ENCODE measurements around the gene RCSD1. TPM values are rescaled to one million over a fixed set of nuclear protein-coding genes. Genes with fewer than 3 reads are reported as not detected.
A peak's percentile ranks its signal among the peaks of the same experiment; 100 is the strongest.
"Not testable (repeated sequence)": the region's sequence is repeated elsewhere in the genome, so short reads cannot be mapped to it uniquely, and the experiment has no call there.

Gene RCSD1
- total and polyA plus RNA-seq, 8 donors = 12.2 to 21.9 (median 21.3) TPM

GRCh38 chr1:167737169-167737568 lies 107.1 kb downstream of the RCSD1 start:
- DNase-seq (no peak), ATAC-seq (peak; percentile 19)
- Histone ChIP-seq H3K27ac (no peak overlapping the region), H3K36me3 (peaks cover 0 to 5% of the 10 kb centered on the region in 2 donors), H3K27me3 (no peaks in the 10 kb centered on the region), H3K9me3 (no peaks in the 10 kb centered on the region), H3K4me3 (no peak overlapping the region), H3K4me1 (peaks cover 0 to 10% of the 10 kb centered on the region in 2 donors)
- TF ChIP-seq, protein P1, sequence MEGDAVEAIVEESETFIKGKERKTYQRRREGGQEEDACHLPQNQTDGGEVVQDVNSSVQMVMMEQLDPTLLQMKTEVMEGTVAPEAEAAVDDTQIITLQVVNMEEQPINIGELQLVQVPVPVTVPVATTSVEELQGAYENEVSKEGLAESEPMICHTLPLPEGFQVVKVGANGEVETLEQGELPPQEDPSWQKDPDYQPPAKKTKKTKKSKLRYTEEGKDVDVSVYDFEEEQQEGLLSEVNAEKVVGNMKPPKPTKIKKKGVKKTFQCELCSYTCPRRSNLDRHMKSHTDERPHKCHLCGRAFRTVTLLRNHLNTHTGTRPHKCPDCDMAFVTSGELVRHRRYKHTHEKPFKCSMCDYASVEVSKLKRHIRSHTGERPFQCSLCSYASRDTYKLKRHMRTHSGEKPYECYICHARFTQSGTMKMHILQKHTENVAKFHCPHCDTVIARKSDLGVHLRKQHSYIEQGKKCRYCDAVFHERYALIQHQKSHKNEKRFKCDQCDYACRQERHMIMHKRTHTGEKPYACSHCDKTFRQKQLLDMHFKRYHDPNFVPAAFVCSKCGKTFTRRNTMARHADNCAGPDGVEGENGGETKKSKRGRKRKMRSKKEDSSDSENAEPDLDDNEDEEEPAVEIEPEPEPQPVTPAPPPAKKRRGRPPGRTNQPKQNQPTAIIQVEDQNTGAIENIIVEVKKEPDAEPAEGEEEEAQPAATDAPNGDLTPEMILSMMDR (IDR thresholded peaks at IDR 0.05) = no peak
- intact Hi-C loops (cut with DNase I) = no loop called here

GRCh38 chr1:167738158-167738557 lies 108.1 kb downstream of the RCSD1 start:
- TF ChIP-seq, protein P1 (IDR thresholded peaks at IDR 0.05) = no peak
- Histone ChIP-seq H3K9me3 (no peaks in the 10 kb centered on the region), H3K4me3 (no peak overlapping the region), H3K27ac (no peak overlapping the region), H3K36me3 (peaks cover 0 to 5% of the 10 kb centered on the region in 2 donors), H3K4me1 (peaks cover 0 to 10% of the 10 kb centered on the region in 2 donors), H3K27me3 (no peaks in the 10 kb centered on the region)
- intact Hi-C loops (cut with DNase I) = no loop called here
- DNase-seq = no peak
- ATAC-seq = no peak

DNA sequence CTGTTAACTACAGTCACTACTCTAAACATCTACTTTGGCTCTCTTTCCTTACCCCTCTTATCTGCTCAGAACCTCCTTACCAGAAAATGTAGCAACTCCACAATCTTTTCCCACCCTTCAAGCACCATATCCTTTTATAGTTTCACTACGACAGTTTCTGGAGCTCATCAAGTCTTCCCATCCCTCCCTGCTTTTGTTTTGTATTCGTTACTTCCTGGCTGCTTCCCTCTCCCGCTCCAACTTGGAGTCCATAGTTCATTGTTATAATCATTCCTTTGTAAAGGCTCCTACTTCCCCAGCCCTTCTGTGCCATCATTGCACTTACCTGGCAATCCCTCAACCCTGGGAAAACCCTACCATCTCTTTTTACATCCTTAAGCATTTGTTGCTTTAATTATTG lies 109.7 kb downstream of the RCSD1 start:
- TF ChIP-seq, protein P1 (IDR thresholded peaks at IDR 0.05) = no peak
- ATAC-seq (no peak), DNase-seq (no peak)
- Histone ChIP-seq H3K27ac (no peak overlapping the region), H3K9me3 (no peaks in the 10 kb centered on the region), H3K4me3 (no peak overlapping the region), H3K36me3 (peaks cover 0 to 5% of the 10 kb centered on the region in 2 donors), H3K27me3 (no peaks in the 10 kb centered on the region), H3K4me1 (peaks cover 0 to 10% of the 10 kb centered on the region in 2 donors)
- intact Hi-C loops (cut with DNase I) = no loop called here

- H3K4me3 ChIP-seq; H3K9me3 ChIP-seq; H3K27me3 ChIP-seq; intact Hi-C loops (cut with DNase I); DNase-seq; H3K27ac ChIP-seq; H3K36me3 ChIP-seq; ATAC-seq; H3K4me1 ChIP-seq: not testable (repeated sequence)
Measured at GRCh38 chr1:167741103-167741502, 111.1 kb downstream of the RCSD1 start.

DNA sequence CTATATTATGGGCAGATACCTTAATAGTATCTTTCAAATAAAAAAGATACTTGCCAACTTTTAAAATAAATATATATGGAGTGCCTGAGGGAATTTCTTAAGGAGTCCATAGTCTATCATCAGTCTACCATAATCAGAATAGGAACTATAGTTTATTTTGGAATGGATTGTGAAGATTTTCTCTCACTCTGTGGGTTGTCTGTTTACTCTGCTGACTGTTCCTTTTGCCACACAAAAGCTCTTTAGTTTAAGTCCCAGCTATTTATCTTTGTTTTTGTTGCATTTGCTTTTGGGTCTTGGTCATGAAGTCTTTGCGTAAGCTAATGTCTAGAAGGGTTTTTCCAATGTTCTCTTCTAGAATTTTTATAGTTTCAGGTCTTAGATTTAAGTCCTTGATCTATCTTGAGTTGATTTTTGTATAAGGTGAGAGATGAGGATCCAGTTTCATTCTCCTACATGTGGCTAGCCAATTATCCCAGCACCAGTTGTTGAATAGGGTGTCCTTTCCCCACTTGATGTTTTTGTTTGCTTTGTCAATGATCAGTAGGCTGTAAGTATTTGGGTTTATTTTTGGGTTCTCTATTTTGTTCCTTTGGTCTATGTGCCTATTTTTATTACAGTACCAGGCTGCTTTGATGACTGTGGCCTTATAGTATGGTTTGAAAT lies 112.5 kb downstream of the RCSD1 start:
- H3K36me3 ChIP-seq; H3K9me3 ChIP-seq; H3K27me3 ChIP-seq; DNase-seq; intact Hi-C loops (cut with DNase I); H3K4me1 ChIP-seq; H3K4me3 ChIP-seq; ATAC-seq; H3K27ac ChIP-seq: not testable (repeated sequence)

GRCh38 chr1:167744901-167745300 lies 114.9 kb downstream of the RCSD1 start:
- peaks cover 12 to 14% of the 10 kb centered on the region in 2 donors for H3K4me1 ChIP-seq
- intact Hi-C loops (cut with DNase I) = no loop called here
- H3K4me3 ChIP-seq = no peak overlapping the region
- no peak for ATAC-seq
- no peak overlapping the region for H3K27ac ChIP-seq
- H3K9me3 ChIP-seq = no peaks in the 10 kb centered on the region
- DNase-seq = no peak
- no peaks in the 10 kb centered on the region for H3K27me3 ChIP-seq
- no peaks in the 10 kb centered on the region for H3K36me3 ChIP-seq
- TF ChIP-seq, protein P1 (IDR thresholded peaks at IDR 0.05) = no peak
